GM12892 (cell line): ENCODE results near the gene KCNK7.

ENCODE experiments used
- POLR2A ChIP-seq: IDR thresholded peaks from 2 replicates; pipeline ENCODE4 v1.6.1; 2011; ENCODE audit warnings: low read depth, low read length, control low read depth
- POLR2AphosphoS5 ChIP-seq: IDR thresholded peaks from 2 replicates; pipeline ENCODE4 v1.6.1; 2011; ENCODE audit warnings: low read depth, low read length, control low read depth
- TAF1 ChIP-seq: IDR thresholded peaks from 2 replicates; pipeline ENCODE4 v1.6.1; 2011; ENCODE audit warnings: low read depth, mild to moderate bottlenecking, control low read depth, low read length, borderline replicate concordance

GRCh38 chr11:65640483-65641296, 45.1 kb upstream of the KCNK7 start:
- no peak for TF ChIP-seq POLR2A
- TF ChIP-seq TAF1 = no peak
- no peak; the same call in 1 of the 2 replicates for TF ChIP-seq POLR2AphosphoS5
